ENCODE results near the gene ANK2. TPM values are rescaled to one million over a fixed set of nuclear protein-coding genes. Genes with fewer than 3 reads are reported as not detected.

Gene ANK2
- total RNA-seq, 4 donors from 2014 or later = 27.4 to 142 (median 47.2) TPM

GRCh38 chr4:113169368-113169767 is 119.9 kb downstream of the ANK2 start:
- Histone ChIP-seq H3K9me3 (no peaks in the 10 kb centered on the region), H3K4me3 (no peak overlapping the region), H3K36me3 (no peaks in the 10 kb centered on the region), H3K27me3 (peaks cover 0 to 3% of the 10 kb centered on the region in 2 donors), H3K4me1 (no peaks in the 10 kb centered on the region), H3K27ac (no peak overlapping the region)
- no peak for DNase-seq
- intact Hi-C loops (cut with DNase I; ENCODE audit: low total_unique reads) = no loop called here
- TF ChIP-seq CTCF (IDR thresholded peaks at IDR 0.05) = no peak
- TF ChIP-seq POLR2A (IDR thresholded peaks at IDR 0.05) = no peak

- Histone ChIP-seq H3K4me3 (no peak overlapping the region), H3K27ac (no peak overlapping the region), H3K36me3 (no peaks in the 10 kb centered on the region), H3K9me3 (no peaks in the 10 kb centered on the region), H3K27me3 (peaks cover 0 to 3% of the 10 kb centered on the region in 2 donors), H3K4me1 (no peaks in the 10 kb centered on the region)
- intact Hi-C loops (cut with DNase I; ENCODE audit: low total_unique reads) = no loop called here
- TF ChIP-seq POLR2A (IDR thresholded peaks at IDR 0.05) = no peak
- TF ChIP-seq CTCF (IDR thresholded peaks at IDR 0.05) = no peak
- no peak for DNase-seq
These were observed 120.8 kb downstream of the ANK2 start for GRCh38 chr4:113170115-113170804.

- TF ChIP-seq CTCF (IDR thresholded peaks at IDR 0.05) (no peak), POLR2A (IDR thresholded peaks at IDR 0.05) (no peak)
These were observed 121.5 kb downstream of the ANK2 start for GRCh38 chr4:113170805-113171468.

GRCh38 chr4:113173126-113173792 is 123.8 kb downstream of the ANK2 start:
- peaks cover 0 to 3% of the 10 kb centered on the region in 2 donors for H3K27me3 ChIP-seq
- no peaks in the 10 kb centered on the region for H3K9me3 ChIP-seq
- no peak overlapping the region for H3K27ac ChIP-seq
- no peaks in the 10 kb centered on the region for H3K36me3 ChIP-seq
- intact Hi-C loops (cut with DNase I; ENCODE audit: low total_unique reads) = no loop called here
- no peak for TF ChIP-seq POLR2A (IDR thresholded peaks at IDR 0.05)
- no peak for TF ChIP-seq CTCF (IDR thresholded peaks at IDR 0.05)
- no peaks in the 10 kb centered on the region for H3K4me1 ChIP-seq
- H3K4me3 ChIP-seq = no peak overlapping the region
- DNase-seq = no peak

More at GRCh38 chr4:113170805-113171468, 121.5 kb downstream of the ANK2 start:
- Histone ChIP-seq H3K4me3 (no peak overlapping the region), H3K4me1 (no peaks in the 10 kb centered on the region), H3K27me3 (peaks cover 0 to 3% of the 10 kb centered on the region in 2 donors), H3K36me3 (no peaks in the 10 kb centered on the region), H3K27ac (no peak overlapping the region), H3K9me3 (no peaks in the 10 kb centered on the region)
- intact Hi-C loops (cut with DNase I; ENCODE audit: low total_unique reads) = no loop called here
- no peak for DNase-seq

GRCh38 chr4:113173793-113174264 is 124.4 kb downstream of the ANK2 start:
- H3K4me3 ChIP-seq = no peak overlapping the region
- H3K4me1 ChIP-seq = no peaks in the 10 kb centered on the region
- intact Hi-C loops (cut with DNase I; ENCODE audit: low total_unique reads) = no loop called here
- H3K9me3 ChIP-seq = no peaks in the 10 kb centered on the region
- H3K36me3 ChIP-seq = no peaks in the 10 kb centered on the region
- TF ChIP-seq CTCF (IDR thresholded peaks at IDR 0.05) = no peak
- TF ChIP-seq POLR2A (IDR thresholded peaks at IDR 0.05) = no peak
- DNase-seq = no peak
- H3K27ac ChIP-seq = no peak overlapping the region
- peaks cover 0 to 3% of the 10 kb centered on the region in 2 donors for H3K27me3 ChIP-seq

Data from uterus (tissue), 4 donors.